22Rv1 (cell line): Measurements from ENCODE around the gene SPAG6.
"Not testable (repeated sequence)": the region's sequence is repeated elsewhere in the genome, so short reads cannot be mapped to it uniquely, and the experiment has no call there.

Source experiments
- H3K27ac ChIP-seq: fragments of 450-650 bp; 2 replicates; pipeline ENCODE4 v1.5.1; 2017
- CTCF ChIP-seq: fragments of 450-650 bp; IDR thresholded peaks from 2 replicates; pipeline ENCODE4 v1.5.1; 2017; ENCODE audit warnings: mild to moderate bottlenecking
- ZFX ChIP-seq: fragments of 450-650 bp; IDR thresholded peaks from 2 replicates; pipeline ENCODE4 v1.6.1; 2017; ENCODE audit warnings: antibody characterized with exemption, borderline replicate concordance

Gene SPAG6

GRCh38 chr10:22379059-22379458, 33.8 kb downstream of the SPAG6 start:
- no peak overlapping the region for H3K27ac ChIP-seq
- TF ChIP-seq ZFX (no peak), CTCF (no peak)

- H3K27ac ChIP-seq, result no peak overlapping the region
- TF ChIP-seq CTCF (no peak), ZFX (no peak)
Observed at GRCh38 chr10:22381262-22381661, 36.0 kb downstream of the SPAG6 start.

GRCh38 chr10:22386503-22386902, 41.2 kb downstream of the SPAG6 start:
- TF ChIP-seq CTCF, result no peak
- no peak for TF ChIP-seq ZFX
- H3K27ac ChIP-seq, result no peak overlapping the region

- TF ChIP-seq CTCF (no peak), ZFX (no peak)
- no peak overlapping the region for H3K27ac ChIP-seq
Observed at GRCh38 chr10:22389856-22390589, 44.7 kb downstream of the SPAG6 start.

GRCh38 chr10:22391600-22391999, 46.3 kb downstream of the SPAG6 start:
- H3K27ac ChIP-seq, result no peak overlapping the region
- no peak for TF ChIP-seq CTCF

GRCh38 chr10:22396195-22396594, 50.9 kb downstream of the SPAG6 start:
- H3K27ac ChIP-seq, result not testable (repeated sequence)

- not testable (repeated sequence) for H3K27ac ChIP-seq
Observed at GRCh38 chr10:22406916-22407315, 61.6 kb downstream of the SPAG6 start.

GRCh38 chr10:22410394-22410793, 65.1 kb downstream of the SPAG6 start:
- no peak for TF ChIP-seq ZFX
- no peak for TF ChIP-seq CTCF

More at GRCh38 chr10:22410394-22410793, 65.1 kb downstream of the SPAG6 start:
- no peak overlapping the region for H3K27ac ChIP-seq
